Right ventricle myocardium inferior (tissue), 1 donor: Measurements from ENCODE around the gene HACD4. TPM values are rescaled to one million over a fixed set of nuclear protein-coding genes. Genes with fewer than 3 reads are reported as not detected.

Experiments used
- ATAC-seq: fragments of 200-7000 bp; cut with Tn5 transposase; one replicate; pipeline ENCODE4 v1.9.1; 2020; ENCODE audit warnings: mild to moderate bottlenecking, moderate library complexity
- DNase-seq: peaks from one replicate; pipeline ENCODE4 v3.0.0; 2021; ENCODE audit errors: missing footprints
- intact Hi-C: fragments of 100-400 bp; cut with DNase I; formaldehyde crosslinking; loops from one replicate; pipeline ENCODE4 v1.11.0; 2022
- total RNA-seq: library from RNA; stranded (reverse); fragmentation: NEBNext Ultra II Directional; extraction: Animal tissue kit (Norgen Biotek cat#: 25700); gene quantifications from one replicate; pipeline ENCODE4 v1.2.1, GENCODE V29; 2021
- donor health status: DM: no; HTN: yes; CAD: no; lungs with severe emphysema.

Gene HACD4
- total RNA-seq, 1 donor from 2014 or later = 1.1 TPM

- no peak for DNase-seq
- no peak for ATAC-seq
- intact Hi-C loops = no loop called here
These were observed 7.6 kb downstream of the HACD4 start for GRCh38 chr9:21023861-21024260.

DNA sequence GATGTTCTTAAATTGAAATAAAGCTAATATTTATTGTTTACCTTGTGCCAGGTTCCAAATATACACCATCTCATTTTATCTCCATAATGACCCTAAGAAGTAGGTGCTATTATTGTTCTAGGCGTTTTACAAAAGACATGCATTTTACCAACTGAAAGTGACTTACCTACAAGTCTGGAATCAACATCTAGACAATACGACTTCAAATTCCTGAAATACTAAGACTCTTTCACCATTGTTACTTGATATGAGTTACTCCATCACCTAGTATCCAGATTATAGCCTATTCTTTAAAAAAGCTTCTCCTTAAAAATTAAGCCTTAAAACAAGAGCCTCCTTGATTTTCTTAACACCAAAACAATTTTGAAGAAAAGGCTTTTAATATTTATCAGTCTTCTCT lies 13.3 kb downstream of the HACD4 start:
- intact Hi-C loops = no loop called here
- no peak for ATAC-seq
- no peak for DNase-seq

- no peak for ATAC-seq
These were observed 14.5 kb downstream of the HACD4 start for GRCh38 chr9:21016701-21017491.

DNA sequence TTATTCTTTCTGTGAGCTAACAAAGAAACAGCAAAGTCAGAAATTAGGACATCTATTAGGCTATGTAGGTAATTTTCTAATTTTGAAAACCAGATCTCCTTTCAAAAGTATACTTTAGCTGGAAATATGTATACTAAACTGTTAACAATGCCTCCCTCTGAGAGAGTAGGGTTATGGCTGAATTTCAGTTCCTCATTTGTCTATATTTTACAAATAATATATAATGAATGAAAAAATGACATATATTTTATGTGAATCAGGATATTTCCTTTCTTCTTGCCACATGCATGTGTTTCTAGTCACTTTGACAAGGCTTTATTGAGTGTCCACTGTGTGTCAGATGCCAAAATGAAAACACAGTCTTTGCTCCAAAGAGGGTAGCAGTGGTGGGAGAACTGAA lies 15.4 kb downstream of the HACD4 start:
- DNase-seq (no peak), ATAC-seq (no peak)
- intact Hi-C loops = no loop called here

More at GRCh38 chr9:21016701-21017491, 14.5 kb downstream of the HACD4 start:
- intact Hi-C loops = no loop called here
- no peak for DNase-seq

DNA sequence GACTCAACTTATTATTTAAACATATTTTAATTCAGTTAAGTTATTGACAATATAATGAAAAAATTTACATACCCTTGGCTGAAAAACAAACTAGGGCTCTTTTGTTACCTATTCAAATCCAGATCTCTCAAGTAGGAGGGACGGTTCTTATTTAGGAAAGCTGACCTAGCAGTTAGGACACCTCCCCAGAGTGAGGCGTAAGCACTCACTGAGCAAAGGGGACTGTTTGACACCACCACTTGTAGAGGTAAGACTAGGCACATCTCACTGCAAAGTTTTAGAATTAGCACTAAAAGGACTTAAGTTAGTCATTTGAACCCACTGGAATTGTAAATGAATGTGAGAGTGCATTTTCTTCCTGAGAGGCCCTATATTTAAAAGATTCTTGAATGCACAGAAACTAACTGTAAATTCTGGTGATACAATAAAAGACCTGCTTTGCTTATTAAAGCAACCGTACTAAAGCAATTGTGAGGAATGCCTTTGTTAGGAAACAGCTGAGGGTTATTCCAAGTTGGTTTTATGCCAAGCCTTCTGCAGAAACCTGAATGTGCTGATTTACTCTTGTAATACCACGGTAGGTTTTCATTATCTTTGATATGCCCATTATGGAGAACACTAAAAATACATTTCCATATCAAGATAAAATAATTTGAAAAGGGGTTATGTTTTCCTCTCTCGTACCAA lies 16.2 kb downstream of the HACD4 start:
- no peak for ATAC-seq
- no peak for DNase-seq
- intact Hi-C loops = no loop called here

- ATAC-seq (no peak), DNase-seq (no peak)
- intact Hi-C loops = no loop called here
These were observed 29.4 kb downstream of the HACD4 start for GRCh38 chr9:21002040-21002439.

- ATAC-seq (no peak), DNase-seq (no peak)
- intact Hi-C loops = no loop called here
These were observed 29.9 kb downstream of the HACD4 start for GRCh38 chr9:21001581-21001980.

GRCh38 chr9:20997503-20998076 lies 33.9 kb downstream of the HACD4 start:
- ATAC-seq (no peak), DNase-seq (no peak)
- intact Hi-C loops = no loop called here

GRCh38 chr9:20996809-20997208 lies 34.6 kb downstream of the HACD4 start:
- ATAC-seq (no peak), DNase-seq (no peak)
- intact Hi-C loops = no loop called here

DNA sequence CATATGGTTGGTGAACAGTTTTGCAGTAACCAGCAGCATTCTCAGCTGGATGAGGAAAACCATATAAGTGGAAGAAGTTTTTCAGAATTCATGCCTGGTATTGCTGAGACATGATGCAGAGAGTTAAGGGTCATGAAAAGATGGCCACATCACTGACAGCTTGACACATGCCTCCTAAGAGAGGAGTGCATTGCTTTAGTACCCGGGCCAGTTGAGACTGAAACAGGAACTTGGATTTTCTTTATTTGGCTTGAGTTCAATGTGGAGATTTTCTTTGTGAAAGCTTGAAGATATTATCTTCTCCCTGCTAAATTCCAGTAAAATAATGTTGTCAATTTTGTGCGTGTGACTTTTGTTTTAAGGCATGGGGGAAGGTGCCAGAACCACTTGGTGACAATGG lies 35.8 kb downstream of the HACD4 start:
- no peak for DNase-seq
- intact Hi-C loops = no loop called here
- ATAC-seq = no peak

- intact Hi-C loops = no loop called here
- ATAC-seq = no peak
- DNase-seq = no peak
These were observed 37.0 kb downstream of the HACD4 start for GRCh38 chr9:20994486-20994885.

GRCh38 chr9:20990867-20991266 lies 40.6 kb downstream of the HACD4 start:
- intact Hi-C loops = no loop called here

DNA sequence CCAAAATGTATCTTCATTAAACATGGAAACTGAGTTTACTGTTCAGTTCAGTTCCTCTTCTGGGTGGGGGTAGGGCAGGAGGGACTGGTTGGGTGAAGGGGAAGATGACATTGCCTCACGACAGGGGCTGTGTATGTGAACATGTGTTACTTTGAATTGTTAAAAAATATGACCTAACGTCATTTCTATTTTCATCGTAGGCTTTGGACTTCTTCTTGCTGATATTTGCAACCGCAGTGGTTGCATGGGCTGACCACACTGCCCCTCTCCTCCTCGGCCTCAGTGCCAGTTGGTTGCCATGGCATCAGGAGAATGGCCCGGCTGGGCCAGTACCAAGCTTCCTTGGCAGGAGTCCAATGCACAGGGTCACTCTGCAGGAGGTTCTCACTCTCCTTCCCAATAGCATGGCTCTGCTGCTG lies 41.5 kb downstream of the HACD4 start:
- intact Hi-C loops = no loop called here
- peak; percentile 76 for ATAC-seq
- peak; percentile 83 for DNase-seq

More at GRCh38 chr9:20990867-20991266, 40.6 kb downstream of the HACD4 start:
- no peak for DNase-seq
- ATAC-seq = peak; percentile 56

GRCh38 chr9:20988671-20989315 lies 42.6 kb downstream of the HACD4 start:
- DNase-seq (no peak), ATAC-seq (no peak)
- intact Hi-C loops = no loop called here

GRCh38 chr9:20988061-20988460 lies 43.4 kb downstream of the HACD4 start:
- DNase-seq = no peak

DNA sequence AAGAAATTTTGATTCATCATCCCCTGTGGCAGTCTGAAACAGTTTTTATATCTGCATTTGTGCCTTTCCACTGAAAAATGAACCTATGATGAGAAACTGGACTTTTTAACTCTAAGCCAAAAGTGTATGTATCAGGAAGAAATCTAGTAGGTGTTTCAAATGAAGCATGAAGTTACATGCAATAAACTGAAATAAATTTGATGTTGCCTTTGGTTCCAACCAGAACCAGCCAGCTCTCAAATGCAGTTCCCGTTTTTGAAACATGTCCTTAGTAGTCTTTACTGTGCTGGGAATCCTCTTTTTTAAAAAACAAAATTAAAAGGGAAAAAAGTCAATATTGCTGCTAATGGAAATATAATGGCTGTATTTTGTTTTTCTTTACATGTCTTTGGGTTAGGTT lies 43.9 kb downstream of the HACD4 start:
- intact Hi-C loops = no loop called here
- ATAC-seq (no peak), DNase-seq (no peak)

More at GRCh38 chr9:20988061-20988460, 43.4 kb downstream of the HACD4 start:
- ATAC-seq = no peak
- intact Hi-C loops = no loop called here

DNA sequence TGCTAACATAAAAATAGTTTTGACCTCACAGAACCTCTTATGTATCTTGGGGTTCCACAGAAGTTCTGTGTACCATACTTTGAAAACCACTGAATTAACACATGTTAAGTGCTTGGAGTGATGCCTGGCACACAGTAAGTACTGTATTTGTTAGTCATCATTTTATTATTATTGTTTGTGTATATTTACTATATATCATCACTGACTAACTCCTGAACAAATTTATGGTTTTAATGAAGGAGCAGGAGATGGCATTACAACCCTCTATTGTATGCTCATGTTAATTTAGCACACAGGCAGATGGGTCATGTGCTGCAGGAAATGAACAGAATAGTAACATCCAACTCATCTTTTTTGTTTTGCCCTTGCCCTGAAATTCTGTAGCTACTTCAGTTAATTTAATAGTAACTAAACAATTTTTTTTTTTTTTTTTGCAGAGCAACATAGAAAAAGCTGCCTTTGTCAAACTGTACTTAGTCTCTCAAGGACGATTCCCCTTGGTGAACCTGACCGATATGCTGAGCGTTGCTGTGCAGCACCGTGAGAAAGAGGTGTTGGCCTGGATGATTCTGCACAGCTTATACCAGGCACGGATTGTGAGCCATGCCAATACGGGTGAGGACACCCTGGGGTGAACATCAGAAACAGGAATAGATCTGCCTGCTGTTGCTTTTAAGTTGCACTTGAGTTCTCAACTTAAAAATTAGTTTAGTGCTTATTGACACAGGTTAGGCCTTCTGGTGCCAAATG lies 45.4 kb downstream of the HACD4 start:
- ATAC-seq = no peak
- intact Hi-C loops = no loop called here
- DNase-seq = no peak

- ATAC-seq (no peak), DNase-seq (no peak)
- intact Hi-C loops = no loop called here
These were observed 46.9 kb downstream of the HACD4 start for GRCh38 chr9:20984506-20984905.

- intact Hi-C loops = no loop called here
- no peak for ATAC-seq
- no peak for DNase-seq
These were observed 50.0 kb downstream of the HACD4 start for GRCh38 chr9:20981486-20981885.
